DMS114 treated with DMSO at 0.1 percent for 48 hours (cell line): ENCODE results near the gene RAD51B.

ENCODE experiments used
- DNase-seq: peaks from one replicate; lab custom pipeline; 2025; ENCODE audit not compliant: unreplicated experiment; lab: John Stamatoyannopoulos, UW

Gene RAD51B

DNA sequence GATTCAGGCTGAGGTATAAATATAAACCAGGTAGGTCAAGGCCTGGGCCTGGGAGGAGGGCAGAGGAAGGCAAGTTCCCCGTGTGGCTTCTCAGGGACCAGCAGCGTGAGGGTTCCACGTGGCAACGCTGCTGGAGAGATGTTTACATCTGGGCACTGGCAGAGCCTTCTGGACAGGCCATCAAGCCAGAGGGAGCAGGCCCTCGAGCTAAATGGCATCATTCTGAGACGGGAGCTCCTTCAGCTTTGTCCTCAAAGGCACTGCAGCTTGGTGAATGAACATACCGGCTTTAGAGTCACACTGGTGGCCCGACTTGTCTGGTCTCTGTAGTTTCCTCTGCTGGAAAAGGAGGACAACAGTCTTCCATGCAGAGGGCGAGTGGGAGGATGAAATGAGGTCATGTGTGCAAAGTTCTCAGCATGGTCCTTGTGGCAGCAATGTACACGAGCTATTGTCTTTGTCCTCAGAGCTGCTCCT lies 742.0 kb downstream of the RAD51B start:
- no peak for DNase-seq

DNA sequence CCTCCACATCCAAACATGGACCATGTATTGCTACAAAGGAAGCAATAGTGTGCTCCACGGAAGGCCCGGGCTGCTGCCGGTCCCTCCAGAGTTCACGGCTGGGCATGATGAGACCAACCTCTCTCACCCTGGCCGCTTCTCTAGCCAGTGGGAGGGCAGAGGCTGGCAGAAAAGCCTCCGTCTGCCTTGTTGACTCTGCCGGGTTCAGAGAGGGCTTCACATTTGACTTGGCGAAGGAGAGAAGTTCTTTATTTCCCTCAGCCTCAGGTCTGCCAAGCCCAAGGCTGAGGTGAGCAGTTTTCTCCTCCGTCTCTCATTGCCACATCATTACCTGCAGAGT lies 743.3 kb downstream of the RAD51B start:
- no peak for DNase-seq

DNA sequence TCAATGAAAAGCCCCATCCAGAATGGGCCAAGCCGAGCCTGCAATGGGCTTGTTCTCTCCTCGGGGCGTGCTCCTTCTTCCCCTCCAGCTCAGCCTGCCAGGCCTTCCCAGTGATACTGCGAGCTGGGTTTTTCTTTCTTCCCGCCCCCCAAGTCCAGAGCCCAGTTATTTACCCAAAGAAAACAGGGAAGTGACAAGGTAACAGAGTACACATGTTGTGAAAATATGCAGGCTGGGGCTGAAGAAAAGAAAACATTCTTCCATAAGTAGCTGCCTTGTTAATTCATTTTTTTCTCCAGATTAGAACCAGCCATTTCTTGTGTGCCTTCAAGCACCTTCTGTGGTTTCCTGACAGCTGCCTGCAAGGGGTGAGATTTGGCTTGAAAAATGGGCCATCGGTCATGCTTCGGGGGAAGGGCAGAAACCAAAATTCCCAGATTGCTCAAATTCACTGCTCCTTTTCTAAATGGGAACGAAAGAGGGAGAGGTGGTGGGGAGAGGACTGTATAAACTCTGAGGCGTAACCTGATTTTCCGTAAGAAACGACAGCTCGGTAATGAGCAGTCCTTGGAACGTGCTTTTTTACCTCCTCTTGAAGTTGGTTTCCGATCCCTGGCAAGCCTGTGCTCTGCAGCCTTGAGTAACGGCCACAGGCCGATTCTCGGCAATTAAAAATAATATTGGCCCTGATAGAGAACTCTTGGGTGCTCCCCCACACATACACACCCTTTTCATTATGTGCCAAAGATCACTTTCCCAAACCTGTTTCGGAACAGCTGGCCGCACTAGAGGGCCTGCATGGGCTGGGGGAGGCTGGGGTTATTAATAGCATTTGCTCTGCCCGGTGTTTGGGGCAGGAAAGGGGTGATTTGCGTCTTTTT lies 743.9 kb downstream of the RAD51B start:
- no peak for DNase-seq

DNA sequence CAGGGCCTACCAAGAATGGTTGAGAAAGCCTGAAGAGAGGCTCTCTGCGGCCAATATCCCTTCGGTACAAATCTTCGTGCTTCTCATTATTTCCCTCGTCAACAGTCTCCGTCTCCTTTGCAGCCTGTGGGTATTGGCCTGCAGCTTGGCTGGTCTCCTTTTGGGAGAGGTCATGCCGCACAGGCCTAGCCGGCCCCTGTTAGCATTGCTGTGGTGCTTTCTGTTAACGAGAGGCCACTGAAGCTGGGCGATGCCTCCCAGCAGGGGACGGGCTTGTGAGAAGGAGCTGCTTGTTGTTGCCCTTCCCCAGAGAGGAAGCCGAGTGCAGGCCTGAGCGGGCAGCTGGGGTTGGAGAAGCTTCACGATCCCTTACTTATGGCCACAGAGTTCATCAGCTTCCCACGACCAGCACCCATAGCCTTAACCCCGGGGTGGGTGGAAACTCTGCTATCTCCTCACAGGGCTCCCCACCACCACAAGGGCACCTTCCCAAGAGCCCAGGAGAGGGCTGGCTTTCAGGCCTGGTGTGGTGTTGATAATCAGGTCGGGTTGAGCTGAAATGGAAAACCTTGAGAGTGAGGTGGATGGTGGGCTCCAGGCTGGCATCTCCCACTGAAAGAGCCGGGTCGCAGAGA lies 744.7 kb downstream of the RAD51B start:
- no peak for DNase-seq

DNA sequence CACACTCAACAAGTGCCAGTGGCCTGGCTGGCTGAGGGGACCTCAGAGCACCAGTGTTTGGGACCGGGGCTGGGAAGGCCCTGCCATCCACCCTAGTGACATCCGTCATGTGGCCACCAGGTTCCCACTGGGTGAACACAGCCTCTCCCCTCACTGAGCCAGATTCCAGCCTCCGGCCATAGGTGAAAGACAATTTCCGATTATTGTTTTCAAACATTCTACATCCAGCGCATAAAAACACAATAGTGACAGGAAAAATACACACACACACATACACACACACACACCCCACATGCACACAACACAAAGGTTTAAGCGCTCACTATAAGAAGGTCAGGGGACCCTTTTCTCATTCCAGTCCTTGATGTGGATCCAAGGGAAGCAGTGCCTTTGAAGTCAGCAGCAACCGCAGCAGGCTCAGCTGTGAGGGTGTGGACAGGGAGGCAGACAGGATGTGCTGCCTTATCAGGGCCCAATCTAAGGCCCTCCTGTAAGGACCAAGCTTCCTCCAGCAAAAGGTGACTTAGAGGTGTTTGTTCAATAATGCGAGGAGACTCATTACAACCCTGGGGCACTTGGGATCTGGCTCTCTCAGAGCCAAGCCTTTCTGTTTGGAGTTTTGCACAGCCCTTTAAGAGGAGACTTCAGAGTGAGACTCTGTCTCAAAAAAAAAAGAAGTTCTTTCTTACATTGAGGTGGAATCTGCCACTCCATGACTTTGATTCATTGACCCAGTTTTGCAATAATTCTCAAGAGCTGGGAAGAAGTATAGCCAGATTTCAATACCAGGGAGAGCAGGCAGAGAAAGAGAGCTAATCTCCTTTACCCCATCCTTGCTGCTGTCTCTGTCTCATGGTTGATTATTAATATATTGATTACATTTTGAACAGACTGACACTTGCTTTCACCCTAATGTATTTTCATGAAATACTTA lies 745.5 kb downstream of the RAD51B start:
- no peak for DNase-seq

DNA sequence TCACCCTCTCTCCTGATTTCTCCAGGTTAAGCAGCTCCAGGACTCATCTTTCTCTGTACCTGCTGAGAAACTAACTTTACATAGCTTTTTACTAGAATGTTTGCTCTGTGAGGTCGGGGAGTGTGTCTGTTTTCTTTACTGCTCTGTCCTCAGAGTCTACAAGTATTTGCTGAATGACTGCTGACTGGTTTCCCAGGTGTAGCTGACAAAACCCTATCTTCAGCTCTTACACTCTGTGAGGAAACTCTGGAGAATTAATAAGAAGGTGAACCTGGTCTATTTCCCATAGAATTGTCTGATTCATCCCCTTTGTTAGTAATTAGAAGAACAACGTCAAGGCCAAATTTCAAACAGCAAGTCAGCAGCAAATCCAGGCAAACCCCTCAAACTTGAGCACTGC lies 746.5 kb downstream of the RAD51B start:
- DNase-seq, result no peak

DNA sequence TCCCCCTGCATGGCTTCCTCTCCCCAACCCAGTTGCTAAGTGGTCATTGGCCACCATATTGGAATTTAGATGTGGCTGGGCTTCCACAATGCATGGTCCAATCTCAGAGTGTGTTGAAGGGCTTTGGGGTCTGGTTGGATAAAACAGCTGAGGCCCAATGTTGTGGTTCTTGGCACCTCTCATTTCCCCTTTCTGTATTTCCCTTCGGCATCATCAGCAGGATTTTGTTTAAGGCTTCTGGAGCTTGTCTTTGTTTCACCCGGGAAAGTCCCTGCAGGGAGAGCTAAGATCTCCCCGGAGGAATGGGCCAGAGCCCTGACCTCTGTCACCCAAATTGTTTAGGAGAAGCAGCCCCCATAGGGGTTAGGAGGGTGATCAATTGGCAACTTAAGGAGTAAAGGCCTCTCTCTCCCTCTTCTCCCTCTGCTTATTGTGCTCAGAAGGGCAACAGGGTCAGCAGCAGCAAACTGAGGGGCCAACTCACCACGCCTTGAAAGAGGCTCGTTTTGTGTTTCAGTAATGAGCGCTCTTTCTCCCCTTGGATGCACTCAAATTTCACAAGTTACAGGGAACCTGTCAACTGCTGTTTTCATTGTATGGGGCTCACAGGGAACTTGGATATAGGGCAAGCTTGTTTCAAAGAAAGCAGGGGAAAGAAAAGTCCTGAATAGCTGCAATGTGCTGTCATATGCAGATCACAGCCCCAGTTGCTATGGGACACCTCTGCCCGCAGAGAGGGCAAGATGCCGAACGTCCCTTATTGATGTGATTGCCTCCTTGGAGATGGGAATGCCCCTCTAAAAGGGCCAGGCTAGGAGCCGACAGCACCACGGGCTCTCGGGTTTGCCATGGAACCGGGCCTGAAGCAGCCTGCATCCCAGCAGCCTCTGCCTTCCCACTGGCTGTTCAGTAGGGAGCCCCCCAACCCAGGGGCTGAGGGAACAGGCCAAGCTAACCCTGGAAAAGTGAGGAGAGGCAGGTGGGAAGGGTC lies 749.6 kb downstream of the RAD51B start:
- DNase-seq, result no peak

DNA sequence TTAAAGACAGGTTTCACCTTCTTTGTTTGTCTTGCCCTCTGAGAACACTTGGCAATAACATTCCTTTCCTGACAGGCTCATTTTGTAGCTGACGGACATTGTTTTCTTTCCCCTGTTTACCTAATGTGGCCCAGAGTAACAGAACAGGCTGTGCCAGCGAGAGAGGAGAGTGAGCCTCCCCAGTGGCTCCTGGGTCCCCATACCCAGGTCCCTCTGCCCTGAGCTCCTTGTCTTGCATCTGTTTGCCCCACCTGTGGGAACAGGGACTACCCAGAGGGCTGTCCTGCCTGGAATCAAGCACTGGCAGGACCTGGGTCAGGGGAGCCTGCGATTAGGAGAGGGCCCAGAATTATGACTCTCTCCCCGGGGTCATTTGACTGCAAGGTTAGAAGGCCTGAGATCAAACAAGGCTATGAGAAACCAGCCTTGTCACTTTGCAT lies 750.4 kb downstream of the RAD51B start:
- DNase-seq, result no peak

DNA sequence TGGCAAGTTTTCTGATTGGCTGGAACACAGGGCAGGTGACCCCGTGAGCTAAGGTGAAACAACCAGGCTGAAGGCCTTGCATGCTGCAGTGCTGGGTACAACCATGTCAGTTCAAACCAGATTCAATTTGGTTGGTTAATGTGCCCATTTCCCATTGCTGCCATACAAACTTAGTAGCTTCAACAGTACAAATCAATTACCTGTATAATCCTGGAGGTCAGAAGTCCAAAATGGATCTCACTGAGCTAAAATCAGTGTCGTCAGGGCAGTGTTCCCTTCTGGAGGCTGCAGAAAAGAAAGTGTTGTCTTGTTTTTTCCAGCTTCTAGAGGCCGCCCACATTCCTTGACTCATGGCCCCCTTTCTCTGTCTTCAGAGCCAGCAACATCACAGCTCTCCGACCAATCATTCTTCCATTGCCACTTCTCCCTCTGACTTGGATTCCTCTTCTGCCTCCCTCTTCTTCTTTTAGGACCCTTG lies 751.6 kb downstream of the RAD51B start:
- DNase-seq, result no peak

DNA sequence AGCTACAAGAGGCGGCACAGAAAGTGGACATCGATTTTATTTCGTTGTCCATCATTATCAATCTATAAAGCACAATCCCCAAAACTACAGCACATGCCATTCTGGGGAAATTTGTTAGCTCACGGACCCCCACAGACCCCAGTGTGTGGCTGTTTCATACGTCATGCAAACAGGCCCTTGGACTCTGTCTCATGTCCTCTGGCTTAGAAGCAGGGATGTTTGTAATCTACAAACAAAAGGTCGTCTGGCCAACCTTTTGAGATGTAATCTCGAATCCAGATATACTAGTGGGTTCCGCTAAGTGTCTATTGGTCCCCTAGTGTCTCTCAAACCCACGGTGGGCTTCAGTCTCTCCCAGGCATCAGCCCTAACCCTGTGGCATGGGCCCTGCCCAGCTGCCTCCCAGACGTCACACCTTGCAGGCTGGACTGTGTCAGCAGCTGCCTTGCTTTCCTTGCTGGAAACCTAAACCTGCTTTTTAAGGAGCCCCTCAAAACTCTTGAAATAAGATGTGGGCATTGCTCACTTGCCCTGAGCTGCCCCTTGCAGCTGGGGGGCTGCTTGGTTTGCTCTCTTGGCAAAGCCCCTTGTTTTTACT lies 752.4 kb downstream of the RAD51B start:
- DNase-seq, result no peak

DNA sequence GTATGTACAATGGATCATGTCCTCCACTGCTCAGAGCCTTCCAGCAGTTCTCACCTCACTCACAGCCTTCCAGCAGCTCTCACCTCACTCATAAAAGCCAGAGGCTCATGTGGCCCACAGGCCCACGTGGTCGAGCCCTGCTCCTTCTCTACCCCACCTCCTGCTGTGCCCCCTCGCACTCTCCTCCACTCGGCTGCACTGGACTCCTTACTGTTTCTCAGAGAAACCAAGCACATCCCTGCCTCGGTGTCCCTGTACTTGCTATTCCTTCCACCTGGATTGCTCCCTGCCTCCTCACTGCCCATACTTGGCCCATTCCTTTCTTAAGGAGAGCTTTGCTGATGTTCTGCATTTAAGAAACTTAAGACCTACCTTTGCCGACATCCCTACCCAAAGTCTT lies 753.5 kb downstream of the RAD51B start:
- no peak for DNase-seq

DNA sequence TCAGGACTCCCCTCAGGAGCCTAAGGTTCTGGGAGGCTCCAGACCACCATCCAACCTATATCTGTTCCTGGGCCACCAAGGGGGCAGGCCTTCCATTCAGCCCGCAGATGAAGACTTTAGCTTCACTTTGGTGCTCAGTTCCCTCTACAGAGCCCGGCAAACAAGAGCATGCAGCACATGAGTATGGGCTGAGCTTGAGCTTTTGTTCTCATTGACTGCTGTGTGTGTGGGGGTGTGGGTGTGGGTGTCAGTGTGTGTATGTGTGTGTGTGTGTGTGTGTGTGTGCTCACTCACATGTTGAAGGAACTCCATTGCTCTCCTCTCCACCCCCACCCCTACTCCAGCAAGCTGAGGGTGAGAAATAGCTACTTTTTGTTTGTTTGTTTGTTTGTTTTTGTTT lies 754.1 kb downstream of the RAD51B start:
- no peak for DNase-seq

DNA sequence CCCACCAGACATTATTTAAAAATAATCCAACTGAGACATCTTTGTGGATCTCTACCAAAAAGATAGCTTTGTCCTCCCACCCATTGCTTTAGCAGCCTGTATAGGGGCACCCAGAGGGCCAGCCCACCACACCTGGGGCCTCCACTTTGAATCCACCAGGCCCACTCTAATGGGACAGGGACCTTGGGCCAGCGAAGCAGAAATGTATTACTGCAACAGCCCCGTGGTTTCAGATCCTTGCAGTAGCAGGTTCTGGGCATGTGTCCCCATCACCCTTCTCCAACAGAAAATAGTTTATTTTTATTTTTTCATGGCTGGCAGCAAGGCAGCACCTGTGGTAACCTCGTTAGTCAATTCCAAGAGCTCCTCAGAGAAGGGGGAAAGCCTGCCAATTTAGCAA lies 754.9 kb downstream of the RAD51B start:
- no peak for DNase-seq

DNA sequence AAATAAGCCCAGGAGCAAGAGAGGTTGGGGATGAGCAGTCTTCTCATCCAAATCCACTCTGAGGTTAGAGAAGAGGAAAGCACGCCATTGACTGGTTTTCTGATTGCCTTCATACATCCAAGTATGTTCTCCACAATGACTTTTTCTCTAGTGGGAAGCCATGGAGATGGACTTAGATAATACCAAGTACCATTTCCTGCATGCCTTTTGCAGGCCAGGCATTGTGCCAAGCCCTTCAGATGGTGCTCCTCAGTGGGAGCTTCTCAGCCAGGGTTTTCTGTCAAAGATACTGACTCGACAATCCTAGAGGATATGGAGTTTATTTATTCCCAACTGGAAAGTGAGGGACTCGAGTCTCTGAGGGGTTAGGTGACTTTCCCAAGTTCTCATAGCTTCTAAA lies 755.3 kb downstream of the RAD51B start:
- no peak for DNase-seq

DNA sequence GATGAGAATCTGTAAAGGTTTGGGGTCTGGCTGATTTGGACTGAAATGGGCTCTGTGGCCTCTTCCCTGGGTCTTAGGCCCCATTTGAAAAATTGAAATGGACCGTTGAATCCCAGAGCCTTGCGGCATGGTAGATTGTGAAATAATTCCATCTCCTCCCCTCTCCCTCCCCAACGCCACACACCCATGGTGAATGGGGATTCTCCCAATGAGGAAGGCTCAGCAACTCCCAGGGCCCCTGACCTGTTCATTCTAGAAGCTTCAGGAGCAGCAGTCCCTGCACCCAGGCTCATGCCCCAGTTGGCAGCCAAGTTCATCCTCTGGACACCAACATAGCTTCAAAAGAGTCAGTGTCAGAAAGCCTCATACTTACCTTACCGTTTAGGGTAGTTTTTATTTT lies 755.8 kb downstream of the RAD51B start:
- no peak for DNase-seq

DNA sequence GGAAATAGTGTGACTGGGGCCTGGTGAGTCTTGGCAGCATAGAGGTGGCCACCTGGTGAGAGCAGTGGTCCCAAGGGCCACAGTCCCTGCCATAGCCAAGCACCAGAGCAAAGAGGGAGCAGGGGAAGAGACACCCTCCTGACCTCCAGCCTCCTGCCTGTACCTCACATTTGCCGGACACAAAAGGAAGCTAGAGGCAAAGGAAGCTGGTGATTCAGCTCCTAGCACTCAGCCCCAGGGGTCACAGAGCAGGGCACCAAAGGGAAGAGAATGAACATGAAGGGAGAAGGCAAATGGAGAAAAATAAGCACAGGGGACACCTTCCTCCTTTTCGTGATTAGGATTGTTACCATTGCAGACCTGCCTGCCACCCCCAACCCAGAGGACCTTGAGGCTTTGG lies 756.5 kb downstream of the RAD51B start:
- DNase-seq, result no peak

DNA sequence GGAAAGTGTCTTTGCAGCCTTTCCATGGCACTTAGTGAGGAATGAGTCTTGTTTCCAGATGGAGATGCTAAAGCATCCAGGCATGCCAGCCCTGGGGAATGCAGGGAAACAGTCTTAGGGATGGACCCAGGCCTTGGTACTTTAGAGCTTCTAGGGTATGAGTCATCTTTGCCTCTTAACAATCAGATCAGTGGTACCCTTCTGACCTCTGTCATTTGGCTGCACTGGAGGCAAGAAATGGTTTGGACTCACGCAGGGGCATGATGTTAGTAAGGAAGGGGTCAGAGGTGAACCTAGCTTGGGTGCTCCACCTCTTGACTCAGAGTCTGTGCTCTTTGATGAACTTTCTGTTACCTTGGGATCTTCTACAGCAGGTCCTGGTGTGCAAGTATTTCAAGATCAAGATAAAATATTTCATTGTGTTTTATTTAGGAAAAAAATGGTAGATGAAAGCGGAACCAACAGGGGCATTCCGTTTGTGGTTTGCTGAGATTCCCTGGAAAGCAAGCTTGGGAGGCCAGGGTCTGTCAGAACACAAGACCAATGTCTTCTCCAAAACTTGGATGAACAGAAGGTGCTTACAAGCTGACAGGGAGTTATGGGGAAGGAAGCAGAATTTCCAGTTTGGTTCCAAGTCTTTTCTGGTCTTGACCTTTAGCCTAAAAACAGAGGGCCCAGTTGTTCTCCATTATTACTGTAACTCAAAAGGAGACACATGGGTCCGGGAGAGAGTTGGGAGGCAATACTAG lies 757.1 kb downstream of the RAD51B start:
- no peak for DNase-seq

DNA sequence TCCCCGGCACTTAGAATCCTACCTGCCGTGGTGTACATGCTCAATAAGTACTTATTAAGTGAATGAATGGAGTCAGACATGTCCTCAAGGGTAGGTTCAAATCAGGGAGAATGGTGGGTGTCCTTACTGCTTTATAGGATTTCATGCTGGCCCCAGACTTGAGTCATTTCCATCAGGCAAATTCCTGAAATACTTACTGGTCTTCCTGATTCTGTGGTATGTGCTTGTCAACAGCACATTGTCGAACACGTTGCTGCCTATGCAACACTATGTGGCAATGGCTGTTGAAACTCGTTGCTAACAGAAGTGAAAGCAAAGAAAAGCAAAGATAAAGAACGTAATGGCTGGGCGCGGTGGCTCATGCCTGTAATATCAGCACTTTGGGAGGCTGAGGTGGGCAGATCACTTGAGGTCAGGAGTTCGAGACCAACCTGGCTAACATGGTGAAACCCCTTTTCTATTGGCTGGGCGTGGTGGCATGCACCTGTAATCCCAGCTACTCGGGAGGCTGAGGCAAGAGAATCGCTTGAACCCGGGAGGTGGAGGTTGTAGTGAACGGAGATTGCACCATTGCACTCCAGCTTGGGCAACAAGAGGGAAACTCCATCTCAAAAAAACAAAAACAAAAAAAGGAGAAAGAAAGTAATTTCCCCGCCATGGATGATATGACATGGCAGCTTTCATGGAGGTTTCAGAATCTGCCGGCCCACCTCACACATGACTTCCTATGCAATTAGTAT lies 758.4 kb downstream of the RAD51B start:
- DNase-seq, result no peak
